NT2/D1 (cell line): ENCODE measurements around the gene CA5A.
"Not testable (repeated sequence)": the region's sequence is repeated elsewhere in the genome, so short reads cannot be mapped to it uniquely, and the experiment has no call there.

Experiments
- YY1 ChIP-seq: IDR thresholded peaks from 2 replicates; pipeline ENCODE4 v1.6.1; 2011; ENCODE audit not compliant: insufficient read length, insufficient read depth
- ZNF274 ChIP-seq: IDR thresholded peaks from 2 replicates; pipeline ENCODE4 v1.6.1; 2011; ENCODE audit warnings: mild to moderate bottlenecking, low read depth, low read length

DNA sequence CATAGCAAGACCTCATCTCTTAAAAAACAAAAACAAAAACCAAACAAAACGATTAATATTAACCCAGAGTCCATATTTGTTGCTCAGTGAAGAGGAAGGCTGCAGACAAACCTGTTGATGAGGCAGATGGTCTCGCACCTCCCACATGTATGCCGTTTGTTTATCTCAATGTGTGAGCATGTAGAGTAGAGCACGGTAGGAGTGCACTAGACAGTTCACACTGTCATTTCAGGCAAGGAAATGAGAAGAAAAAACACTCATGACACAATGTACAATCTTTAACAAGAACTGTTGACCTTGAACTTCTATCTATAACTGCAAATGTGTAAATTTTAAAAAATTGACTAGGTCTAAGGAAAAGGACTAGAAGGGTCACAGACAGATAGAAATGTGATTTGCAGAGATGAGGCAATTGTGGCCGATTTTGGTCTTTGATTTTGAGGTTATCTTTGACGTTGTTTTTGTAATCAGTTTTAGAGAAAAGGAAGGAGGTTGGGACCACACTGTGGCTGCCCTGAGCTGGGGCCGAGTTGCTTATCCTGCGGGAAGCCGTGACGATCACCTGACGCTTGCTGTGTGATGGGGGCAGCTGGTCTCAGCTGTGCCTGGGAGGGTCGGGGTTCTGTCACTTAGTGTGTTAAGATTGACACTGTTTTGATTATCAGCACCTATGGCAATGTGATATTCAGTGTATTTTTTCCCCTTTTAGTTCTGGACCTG, 43.7 kb upstream of the CA5A start:
- TF ChIP-seq ZNF274, YY1: not testable (repeated sequence)
